GM18499 (cell line): ENCODE measurements around the gene USPL1.
"Not testable (repeated sequence)": the region's sequence is repeated elsewhere in the genome, so short reads cannot be mapped to it uniquely, and the experiment has no call there.

Experiments used
- ATAC-seq: cut with Tn5 transposase; IDR thresholded peaks from one replicate; pipeline ENCODE4 v1.9.1; 2021; ENCODE audit warnings: moderate number of reproducible peaks; ENCODE audit not compliant: insufficient read depth, unreplicated experiment

Gene USPL1

DNA sequence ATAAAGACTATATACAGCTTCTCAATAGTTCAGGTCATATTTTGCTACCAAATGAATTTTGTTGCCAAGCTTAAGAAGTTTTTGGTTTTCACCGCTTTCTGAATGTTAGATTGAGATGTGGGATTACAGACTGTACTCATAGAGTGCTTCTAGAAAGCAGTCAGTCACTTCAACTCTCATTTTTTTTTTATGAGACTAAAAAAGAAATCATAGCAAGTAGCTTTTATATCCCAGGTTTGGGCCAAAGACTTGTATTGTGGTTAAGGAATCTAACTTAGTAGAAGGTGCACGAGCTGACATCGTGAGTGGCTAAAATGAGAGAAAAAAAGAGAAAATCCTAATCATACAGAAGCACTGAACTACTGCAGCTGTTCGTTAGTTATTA, 2.2 kb upstream of the USPL1 start:
- no peak for ATAC-seq

DNA sequence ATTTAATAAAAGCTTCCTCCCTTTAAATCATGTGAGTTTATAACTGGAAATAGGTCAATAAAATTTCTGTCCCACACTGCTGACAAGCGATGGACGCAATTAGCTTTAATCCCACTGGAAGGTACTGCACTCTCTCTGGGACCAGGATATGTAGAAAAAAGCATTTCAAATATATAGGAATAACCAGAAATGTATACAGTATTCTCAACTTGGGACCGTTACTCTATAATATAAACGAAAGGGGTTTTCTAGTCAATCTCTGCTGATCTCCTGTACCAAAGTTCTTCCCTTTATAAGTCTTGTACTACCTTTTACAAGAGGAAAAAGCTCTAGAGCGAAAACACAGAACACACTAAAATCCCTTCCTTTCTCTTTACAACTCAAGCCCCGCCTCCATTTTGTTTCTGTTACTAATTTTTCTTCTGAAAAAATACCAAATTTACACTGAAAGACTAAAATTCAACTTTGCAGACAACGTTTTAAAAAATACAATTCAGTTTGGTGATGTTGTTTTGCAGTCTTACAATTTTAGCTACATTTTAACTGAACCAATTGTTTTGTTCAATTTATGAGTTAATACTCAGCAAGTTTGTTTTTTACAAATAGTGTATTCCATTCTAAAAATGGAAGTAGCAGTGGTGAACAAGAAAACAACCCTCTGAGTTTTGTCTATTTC, 1.7 kb upstream of the USPL1 start:
- no peak for ATAC-seq

DNA sequence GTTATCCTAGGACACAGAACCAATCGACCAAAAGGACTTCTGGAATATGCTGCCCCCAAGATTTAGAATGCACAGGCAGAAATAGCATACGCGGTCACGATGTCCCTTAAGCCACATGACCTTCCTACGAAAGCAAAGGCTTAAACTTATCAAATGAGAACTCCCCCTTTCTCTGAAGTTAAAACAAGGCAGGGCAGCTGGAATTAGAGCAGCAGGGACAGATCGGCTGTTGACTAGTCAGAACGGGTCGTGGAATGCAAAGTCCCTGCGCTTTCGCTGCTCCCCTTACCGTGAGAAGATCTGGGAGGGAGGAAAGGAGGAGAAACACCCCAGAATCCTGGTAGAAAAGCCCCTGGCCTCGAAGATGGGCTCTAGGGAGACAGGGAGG, 799 bp upstream of the USPL1 start:
- peak; percentile 8 for ATAC-seq

DNA sequence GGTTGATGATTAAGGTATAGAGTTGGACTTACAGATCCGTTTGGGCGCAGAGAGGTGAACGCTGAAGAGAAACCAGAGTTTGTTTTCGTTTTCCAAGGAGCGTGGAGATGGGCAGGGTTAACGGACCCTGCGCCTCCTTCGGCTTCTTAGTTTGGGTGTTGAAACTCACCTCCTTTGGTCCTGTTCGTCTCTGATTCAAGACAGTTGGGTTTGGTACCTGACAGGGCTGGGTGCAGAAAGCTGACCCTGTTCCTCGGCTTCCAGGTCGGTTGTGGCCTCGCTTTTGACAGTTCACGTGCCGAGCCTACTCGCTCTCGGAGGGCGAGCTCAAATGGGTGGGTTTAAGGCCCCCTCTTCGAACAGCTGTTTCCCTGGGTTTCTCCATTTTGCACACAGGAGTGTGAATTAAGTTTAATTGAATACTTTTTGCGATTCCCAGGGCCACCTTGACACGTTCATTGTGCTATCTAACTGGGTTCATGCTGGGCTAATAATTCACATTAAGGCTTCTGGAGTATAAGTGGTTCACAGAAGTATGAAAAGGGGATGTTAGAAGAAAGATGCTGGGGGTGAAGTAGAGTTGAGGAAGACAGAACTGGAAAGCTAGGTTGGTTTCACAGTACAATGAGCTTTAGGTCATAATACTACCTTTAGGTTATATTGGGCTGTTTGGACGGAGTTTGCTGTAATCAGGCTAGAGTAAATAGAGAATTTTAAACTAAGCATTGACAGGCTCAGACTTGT, 638 bp downstream of the USPL1 start:
- ATAC-seq: no peak

DNA sequence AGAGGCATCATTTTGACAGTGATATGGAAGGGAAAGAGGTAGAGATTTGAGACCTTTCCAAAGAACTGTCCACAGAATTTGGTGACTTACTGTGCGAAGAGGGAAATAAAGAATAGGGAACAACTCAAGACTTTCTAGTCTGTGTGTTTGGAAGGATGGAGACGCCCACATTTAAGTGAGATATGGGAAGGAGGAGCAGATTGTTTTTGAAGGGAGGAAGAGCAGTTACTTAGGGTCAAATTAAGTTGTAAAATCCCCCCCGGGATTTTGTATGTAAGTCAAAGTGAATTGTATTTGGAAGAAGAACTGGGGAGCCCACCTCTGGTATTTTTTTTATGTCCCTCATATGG, 1.2 kb downstream of the USPL1 start:
- ATAC-seq: no peak

DNA sequence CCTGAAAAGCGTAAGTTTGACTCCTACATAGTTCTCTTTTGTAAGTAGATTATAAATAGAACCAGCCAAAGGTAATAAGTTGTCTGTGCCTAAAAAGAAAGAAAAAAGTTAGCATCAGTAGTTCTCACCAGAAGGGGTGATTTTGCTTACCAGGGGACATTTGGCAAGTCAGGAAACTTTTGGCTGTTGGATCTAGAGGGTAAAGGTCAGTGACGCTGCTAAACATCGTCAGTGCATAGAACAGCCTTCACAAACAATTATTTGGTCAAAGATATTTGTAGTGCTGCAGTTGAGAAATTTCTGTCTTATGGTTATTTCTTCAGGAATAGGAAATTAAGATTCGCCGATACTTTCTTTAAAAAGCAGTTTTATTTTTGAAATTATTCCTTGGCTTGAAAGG, 2.0 kb downstream of the USPL1 start:
- no peak for ATAC-seq

DNA sequence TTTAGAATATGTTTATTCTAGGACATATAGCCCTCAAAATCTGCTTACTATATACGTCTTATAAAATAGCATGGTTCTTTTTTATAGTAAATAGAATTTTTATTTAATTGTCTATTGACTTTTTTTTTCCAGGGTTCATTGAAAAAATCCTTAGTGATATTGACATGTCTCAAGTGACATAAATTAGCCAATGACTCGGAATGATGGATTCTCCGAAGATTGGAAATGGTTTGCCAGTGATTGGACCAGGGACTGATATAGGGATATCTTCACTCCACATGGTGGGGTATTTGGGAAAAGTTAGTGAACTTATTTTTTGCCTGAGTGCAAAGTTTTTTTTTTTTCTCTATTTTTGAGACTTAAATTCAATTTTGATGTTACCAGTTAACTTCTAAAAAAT, 3.2 kb downstream of the USPL1 start:
- ATAC-seq: no peak

DNA sequence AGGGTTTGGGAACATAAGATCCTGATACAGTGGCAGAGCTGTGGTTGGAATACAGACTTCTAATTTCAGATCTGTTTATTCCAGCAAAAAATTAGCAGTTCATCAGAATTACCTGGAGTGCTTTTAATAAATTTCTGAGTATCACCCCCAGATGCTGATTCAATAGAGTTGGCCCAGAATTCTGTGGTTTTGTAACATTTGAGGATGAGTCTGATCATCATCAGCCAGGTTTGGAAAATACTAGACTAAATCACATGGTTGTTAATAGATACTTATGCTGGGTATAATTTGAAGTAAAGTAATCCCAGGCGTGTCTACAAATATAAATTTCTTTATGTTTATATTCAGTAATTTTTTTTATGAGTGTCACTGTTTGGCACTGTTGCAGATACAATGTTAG, 4.8 kb downstream of the USPL1 start:
- no peak for ATAC-seq

DNA sequence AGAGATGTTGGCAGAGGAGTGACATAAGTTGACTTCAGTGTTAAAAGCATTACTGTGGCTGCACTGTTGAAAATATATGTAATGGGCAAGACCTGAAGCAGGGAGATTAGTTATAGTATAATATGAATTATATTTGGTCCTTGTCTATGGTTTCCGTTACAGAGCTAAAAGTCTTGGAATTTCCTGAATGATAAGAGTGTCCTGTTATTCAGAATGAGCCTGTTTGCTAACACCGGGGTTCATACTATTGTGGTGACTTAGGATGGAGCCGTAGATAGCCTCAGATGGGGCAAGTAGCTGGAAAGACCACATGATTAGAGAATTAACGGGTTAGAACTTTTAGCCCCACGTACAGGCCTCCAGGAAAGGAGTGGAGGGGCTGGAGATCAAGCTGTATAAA, 5.7 kb downstream of the USPL1 start:
- no peak for ATAC-seq

DNA sequence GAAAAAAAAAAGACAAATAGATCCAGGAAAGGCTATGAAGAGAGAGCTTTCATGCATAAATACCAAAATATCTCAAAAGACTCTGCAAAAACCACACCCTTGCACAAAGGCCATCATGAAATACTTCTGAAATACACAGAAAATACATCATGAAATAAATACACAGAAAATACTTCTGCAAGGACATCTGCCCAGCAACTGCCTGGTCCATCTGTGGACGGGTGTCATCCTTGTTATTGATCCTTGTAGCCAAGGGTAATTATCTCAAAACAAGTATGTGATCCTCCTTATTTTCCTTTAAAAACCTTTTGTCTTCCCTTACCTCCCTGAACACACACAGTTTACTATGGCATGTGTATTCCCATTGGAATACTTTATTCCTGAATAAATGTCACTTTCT, 6.9 kb downstream of the USPL1 start:
- ATAC-seq: no peak

DNA sequence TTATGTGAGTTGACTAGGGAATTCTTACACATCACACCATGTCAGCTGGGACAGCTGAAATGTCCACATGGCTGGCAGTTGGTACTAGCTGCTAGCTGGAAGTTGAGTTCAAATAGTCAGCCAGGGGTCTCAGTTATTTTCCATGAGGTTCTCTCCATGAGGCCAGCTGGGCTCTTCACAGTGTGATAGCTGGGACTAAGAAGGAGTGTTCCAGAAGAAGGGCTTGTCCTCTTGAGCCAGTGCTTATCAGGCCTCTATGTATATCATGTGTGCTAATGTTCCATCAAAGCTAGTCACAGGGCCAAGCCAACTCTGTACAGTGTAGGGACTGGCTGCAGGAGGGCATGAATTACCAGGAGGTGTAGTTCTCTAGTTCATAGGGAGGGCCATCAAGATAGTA, 11.8 kb downstream of the USPL1 start:
- no peak for ATAC-seq

DNA sequence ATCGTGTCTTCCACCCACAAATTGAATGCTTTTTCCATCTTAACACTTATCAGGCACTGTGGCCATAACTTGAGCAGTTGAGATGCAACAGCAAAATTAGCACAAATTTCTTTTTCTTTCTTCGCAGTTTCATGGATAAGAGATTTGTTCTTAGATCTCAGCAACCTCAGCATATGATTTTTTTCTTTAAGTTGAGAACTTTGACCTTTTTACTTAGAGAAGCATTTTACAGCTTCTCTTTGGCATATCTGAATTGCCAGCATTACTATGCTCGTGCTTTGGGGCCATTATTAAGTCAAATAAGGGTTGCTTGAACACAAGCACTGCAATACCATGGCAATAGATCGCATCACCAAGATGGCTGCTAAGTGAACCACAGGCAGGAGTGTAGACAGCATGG, 16.1 kb downstream of the USPL1 start:
- no peak for ATAC-seq

DNA sequence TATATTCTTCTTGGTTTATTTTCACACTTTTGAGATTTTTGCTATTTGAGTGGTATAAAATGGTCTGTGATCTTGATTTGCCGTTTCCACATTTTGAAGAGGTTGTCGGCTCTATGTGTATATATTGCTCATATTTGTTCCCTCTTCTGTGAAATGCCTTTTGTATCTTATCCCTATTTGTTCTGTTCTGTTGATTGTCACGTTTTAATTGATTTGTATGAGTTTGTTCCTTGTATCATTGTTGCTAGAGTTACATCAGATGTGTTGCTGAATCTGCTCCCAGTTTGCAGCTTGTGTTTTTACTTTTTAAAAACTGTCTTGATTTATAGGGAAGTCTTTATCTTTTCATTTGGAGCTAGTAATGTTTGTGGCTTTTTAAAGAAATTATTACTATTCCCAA, 17.1 kb downstream of the USPL1 start:
- ATAC-seq: no peak

DNA sequence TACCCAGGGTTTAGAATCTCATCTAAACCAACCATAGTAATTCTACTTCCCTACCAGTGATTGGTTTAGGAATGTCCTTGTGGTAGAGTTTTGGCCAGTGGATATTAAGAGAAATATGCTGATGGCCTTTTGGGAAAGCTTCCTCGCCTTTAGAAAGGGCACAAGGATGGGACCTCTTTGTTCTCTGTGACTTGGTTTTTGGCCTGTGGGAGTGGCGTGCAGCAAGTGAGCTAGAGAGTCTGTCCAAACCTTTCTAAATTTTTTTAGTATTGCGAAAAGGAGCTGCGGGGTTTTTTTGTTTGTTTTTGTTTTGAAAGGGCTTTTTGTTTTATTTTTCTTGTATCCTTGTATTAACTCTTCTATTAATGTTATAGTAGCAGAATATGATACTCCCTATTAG, 20.6 kb downstream of the USPL1 start:
- no peak for ATAC-seq

DNA sequence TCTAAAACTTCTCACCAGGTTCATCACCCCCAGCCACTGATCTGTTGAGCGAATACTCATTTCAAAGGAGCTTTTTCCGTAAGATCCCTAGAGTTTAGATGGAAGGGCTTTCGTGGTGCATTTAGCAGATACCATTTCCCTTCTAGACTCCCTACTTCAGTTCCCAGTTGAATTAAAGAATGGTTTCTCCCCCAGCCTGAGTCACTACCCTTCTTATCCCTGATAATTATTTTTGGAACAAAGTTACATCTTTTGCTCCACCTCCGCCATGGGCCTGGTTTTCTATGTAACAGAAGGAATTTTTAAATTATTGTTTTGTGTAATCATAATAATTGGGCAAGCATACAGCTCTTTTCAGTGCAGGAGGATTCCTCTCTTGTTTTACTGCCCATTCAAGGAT, 22.0 kb downstream of the USPL1 start:
- ATAC-seq: no peak

DNA sequence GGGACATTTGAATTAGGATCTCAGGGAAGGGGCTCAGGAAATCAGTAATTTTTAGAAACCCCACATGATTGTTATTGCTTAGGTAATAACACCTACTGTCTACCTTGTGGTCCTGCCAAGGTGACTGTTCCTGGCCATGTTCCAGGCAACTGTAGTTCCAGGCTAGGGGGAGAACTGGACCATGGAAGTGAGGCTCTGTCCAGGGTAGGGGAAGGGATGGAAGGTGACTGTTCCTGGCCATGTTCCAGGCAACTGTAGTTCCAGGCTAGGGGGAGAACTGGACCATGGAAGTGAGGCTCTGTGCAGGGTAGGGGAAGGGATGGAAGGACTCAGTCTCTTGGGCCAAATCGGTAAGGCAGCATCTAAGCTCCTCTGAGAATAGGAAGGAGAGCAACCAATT, 23.5 kb downstream of the USPL1 start:
- not testable (repeated sequence) for ATAC-seq

DNA sequence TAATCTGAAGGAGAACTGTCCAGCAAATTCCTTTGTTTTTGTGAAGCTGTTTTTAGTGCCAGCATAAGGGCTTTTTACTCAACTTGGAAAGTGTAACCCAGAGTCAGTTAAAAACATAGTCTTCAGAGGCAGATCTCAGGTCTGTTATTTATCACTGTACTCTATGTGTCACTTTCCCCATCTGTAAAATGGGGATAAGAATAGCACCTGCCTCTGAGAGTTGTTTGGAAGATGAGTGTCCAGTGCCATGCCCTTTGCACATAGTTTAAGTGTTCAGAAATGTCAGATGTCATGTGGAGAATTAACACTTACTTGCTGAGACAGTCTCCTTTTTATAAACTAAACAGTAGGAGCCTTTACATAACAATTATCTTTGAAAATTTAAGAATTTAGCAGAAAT, 27.9 kb downstream of the USPL1 start:
- no peak for ATAC-seq

DNA sequence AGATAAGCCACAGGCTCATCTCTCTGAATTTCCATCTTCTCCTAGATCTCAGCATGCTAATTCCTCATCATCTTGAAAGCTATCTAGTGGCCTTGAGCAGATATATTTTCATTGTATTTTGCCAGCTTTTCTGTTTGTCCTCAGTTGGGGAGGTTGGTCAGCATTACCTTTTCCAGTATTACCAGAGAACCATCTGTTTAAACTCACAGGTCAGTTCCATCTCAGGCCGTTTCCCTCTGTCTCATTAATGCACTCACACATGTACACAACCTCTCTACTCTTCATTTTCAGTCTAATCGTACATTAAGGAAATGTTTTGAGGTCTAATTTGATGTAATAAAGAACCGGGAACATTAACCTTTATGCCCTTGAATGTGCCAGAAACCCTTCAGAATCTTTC, 29.7 kb downstream of the USPL1 start:
- ATAC-seq: no peak

DNA sequence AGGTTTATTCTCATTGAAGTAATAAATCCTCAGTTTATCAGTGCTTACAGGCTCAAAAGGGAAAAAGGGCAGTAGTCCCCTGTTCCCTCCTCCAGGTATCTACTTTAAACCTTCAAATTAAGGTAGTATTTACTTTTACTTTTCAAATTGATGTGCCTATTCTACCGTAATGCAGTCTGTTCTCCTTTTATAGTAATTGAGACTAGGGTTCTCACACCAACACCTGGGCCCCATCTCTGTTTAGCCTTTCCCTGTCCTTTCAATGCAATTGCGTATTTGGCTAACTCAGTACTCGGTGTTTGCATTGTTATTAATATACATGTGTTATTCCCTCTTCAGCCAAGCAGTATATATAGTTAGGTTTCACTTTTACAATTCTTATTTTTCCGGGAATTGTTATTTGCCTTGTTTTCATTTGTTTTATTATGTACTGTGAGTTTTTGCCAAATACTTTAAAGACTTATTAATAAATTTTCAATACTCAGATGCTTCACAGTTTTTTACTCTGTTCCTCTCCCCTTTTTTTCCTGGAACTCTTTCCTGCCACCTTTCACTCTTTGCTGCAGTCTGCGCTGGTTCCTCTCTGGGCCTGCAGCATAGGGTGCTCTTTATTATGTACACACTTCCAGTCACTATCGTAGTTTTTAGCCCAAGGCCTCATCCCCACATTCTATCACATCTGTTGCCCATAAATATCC, 30.3 kb downstream of the USPL1 start:
- no peak for ATAC-seq

DNA sequence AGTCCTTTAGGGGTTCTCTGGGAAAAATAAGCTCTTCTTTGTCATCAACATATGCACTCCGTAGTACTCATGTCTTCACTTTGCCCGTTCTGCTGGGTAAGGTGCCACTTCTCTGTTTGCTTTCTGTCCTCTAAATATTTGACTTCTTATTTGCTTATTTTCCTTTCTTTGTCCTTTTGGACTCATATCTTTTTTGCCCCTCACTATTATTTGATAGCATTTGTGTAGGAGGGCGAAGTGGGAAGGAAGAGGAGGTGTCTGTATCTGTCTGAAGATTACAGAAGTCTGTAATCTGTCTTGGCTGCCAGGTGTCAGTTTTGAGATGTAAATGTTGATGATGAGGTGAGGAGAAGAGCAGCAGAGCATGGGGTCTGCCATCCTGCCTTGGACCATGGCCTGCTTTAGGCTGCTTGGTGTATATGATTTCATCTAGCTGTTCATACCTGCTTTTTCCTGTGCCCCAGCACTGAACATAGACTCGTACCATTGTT, 30.8 kb downstream of the USPL1 start:
- ATAC-seq: no peak

DNA sequence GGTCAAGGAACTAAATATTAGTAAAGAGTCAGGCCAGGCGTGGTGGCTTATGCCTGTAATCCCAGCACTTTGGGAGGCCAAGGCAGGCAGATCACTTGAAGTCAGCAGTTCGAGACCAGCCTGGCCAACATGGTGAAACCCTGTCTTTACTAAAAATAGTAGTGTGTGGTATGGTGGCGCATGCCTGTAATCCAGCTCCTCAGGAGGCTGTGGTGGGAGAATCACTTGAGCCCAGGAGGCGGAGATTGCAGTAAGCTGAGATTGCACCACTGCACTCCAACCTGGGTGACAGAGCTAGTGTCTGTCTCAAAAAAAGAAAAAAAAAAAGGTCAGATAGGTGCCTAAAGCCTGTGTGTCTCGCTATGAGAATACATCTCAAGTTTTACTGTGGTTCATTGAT, 33.9 kb downstream of the USPL1 start:
- ATAC-seq: not testable (repeated sequence)
